Esophagus muscularis mucosa (tissue), 4 donors: ENCODE results near the gene MID1. TPM values are rescaled to one million over a fixed set of nuclear protein-coding genes. Genes with fewer than 3 reads are reported as not detected.

ENCODE experiments used
- DNase-seq: peaks from one replicate; pipeline ENCODE4 v3.0.0-alpha.2; 2017; ENCODE audit errors: extremely low spot score
- H3K27ac ChIP-seq, 4 donors: fragments of 200-600 bp; sonication (generic); replicated peaks in 1 of 4; 1 replicate in 3 of 4; 2 replicates in 1 of 4; pipeline ENCODE4 v1.5.1; 2016 to 2019; ENCODE audit warnings: mild to moderate bottlenecking in 1 of 4
- H3K27me3 ChIP-seq, 4 donors: fragments of 200-600 bp; sonication (generic); one replicate each; pipeline versions ENCODE4 v1.5.1 to v1.6.0; 2016 to 2019
- H3K36me3 ChIP-seq, 4 donors: fragments of 200-600 bp; sonication (generic); one replicate each; pipeline ENCODE4 v1.5.1; 2016 to 2019
- H3K4me1 ChIP-seq, 4 donors: fragments of 200-600 bp; sonication (generic); one replicate each; pipeline ENCODE4 v1.5.1; 2016 to 2019
- H3K4me3 ChIP-seq, 4 donors: fragments of 200-600 bp; sonication (generic); 1 replicate in 2 of 4; 2 replicates in 2 of 4; pipeline ENCODE4 v1.5.1; 2016 to 2019; ENCODE audit warnings: mild to moderate bottlenecking in 4 of 4, moderate library complexity in 1 of 4
- H3K9me3 ChIP-seq, 4 donors: fragments of 200-600 bp; sonication (generic); 1 replicate in 3 of 4; 2 replicates in 1 of 4; pipeline ENCODE4 v1.5.1; 2016 to 2019
- EP300 ChIP-seq: sonication (generic); formaldehyde crosslinking; IDR thresholded peaks from one replicate; pipeline ENCODE4 v1.6.1; 2017; ENCODE audit warnings: antibody characterized with exemption
- POLR2A ChIP-seq: fragments of 450-650 bp; IDR thresholded peaks from one replicate; pipeline ENCODE4 v1.6.1; 2017; ENCODE audit warnings: antibody characterized with exemption, moderate library complexity, mild to moderate bottlenecking, low read depth
- POLR2AphosphoS5 ChIP-seq, 2 donors: sonication (generic); formaldehyde crosslinking; IDR thresholded peaks; one replicate each; pipeline ENCODE4 v1.6.1; 2017; ENCODE audit warnings: antibody characterized with exemption in 2 of 2
- WGBS: methylation state at CpG from one replicate; pipeline ENCODE4 v1.1.5; 2018; 5-methylcytosine and 5-hydroxymethylcytosine counted together
- intact Hi-C: fragments of 100-400 bp; cut with DNase I; formaldehyde crosslinking; loops from one replicate; pipeline ENCODE4 v1.15.1; 2023
- total RNA-seq, 4 donors: library from RNA; depleted of rRNA; stranded (reverse); fragments of >200 nt; gene quantifications; one replicate each; pipeline versions ENCODE4 v1.1.0 to v1.2.1, GENCODE V29; 2016
- TF ChIP-seq, protein P1 (sequence below), 3 experiments: fragments of 200-600 bp in 2 of 3; fragments of 450-650 bp in 1 of 3; sonication (generic) in 2 of 3; IDR thresholded peaks; one replicate each; pipeline ENCODE4 v1.5.1; 2017 to 2019; ENCODE audit warnings: antibody characterized with exemption in 3 of 3, mild to moderate bottlenecking in 2 of 3, moderate library complexity in 1 of 3

Gene MID1
- total RNA-seq, 4 donors from 2014 or later: 11.2 to 22.0 (median 16.2) TPM

DNA sequence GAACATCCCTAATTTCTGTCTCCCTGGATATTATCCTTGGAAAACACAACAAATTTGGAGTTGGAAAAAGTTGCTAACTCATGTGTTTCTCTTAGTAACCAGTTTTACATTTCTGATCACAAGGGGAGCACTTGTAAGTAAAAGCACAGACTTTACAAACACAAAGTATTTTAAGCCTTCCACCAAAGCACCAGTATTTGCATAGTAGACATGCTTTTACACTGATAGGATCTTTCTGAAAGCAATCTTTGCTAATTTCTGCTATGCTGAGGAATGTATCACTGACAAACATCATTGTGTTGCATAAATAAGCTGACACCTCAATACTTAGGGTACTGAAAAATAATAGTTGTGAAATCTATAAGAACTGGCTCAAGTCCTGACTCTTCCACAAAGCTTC is 100.6 kb downstream of the MID1 start:
- intact Hi-C loops: no loop called here
- TF ChIP-seq EP300: no peak
- TF ChIP-seq, protein P1, sequence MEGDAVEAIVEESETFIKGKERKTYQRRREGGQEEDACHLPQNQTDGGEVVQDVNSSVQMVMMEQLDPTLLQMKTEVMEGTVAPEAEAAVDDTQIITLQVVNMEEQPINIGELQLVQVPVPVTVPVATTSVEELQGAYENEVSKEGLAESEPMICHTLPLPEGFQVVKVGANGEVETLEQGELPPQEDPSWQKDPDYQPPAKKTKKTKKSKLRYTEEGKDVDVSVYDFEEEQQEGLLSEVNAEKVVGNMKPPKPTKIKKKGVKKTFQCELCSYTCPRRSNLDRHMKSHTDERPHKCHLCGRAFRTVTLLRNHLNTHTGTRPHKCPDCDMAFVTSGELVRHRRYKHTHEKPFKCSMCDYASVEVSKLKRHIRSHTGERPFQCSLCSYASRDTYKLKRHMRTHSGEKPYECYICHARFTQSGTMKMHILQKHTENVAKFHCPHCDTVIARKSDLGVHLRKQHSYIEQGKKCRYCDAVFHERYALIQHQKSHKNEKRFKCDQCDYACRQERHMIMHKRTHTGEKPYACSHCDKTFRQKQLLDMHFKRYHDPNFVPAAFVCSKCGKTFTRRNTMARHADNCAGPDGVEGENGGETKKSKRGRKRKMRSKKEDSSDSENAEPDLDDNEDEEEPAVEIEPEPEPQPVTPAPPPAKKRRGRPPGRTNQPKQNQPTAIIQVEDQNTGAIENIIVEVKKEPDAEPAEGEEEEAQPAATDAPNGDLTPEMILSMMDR (IDR thresholded peaks at IDR 0.05): no peak
- TF ChIP-seq POLR2AphosphoS5 (IDR thresholded peaks at IDR 0.05): no peak
- no peak for TF ChIP-seq POLR2A
- Histone ChIP-seq H3K9me3 (no peaks in the 10 kb centered on the region), H3K36me3 (peaks cover 0 to 5% (median 1%) of the 10 kb centered on the region in 4 donors), H3K27me3 (no peaks in the 10 kb centered on the region), H3K4me1 (peaks cover 0 to 19% (median 12%) of the 10 kb centered on the region in 4 donors), H3K4me3 (no peak overlapping the region), H3K27ac (no peak overlapping the region)
- DNase-seq: no peak

DNA sequence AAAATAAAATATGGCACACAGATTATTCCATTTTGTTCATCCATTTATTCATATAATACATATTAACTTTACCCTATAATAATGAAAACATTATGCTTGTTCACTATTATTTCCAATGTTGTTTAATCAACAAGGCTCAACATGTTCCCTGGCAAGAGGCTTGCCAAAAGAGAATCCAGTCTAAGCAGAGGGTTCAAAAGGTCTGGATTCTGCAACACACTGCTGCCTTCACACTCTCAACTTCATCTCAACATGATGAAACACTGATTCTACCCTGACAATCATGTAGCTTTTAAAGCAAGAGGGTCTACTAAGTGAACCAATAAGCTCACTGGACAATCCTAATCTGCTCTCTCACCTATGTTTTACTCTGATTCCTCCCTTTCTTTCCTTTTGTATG is 101.1 kb downstream of the MID1 start:
- peaks cover 0 to 5% (median 1%) of the 10 kb centered on the region in 4 donors for H3K36me3 ChIP-seq
- H3K4me3 ChIP-seq: no peak overlapping the region
- H3K27ac ChIP-seq: no peak overlapping the region
- no peaks in the 10 kb centered on the region for H3K27me3 ChIP-seq
- intact Hi-C loops: no loop called here
- TF ChIP-seq POLR2A: no peak
- TF ChIP-seq EP300: no peak
- TF ChIP-seq, protein P1 (IDR thresholded peaks at IDR 0.05): no peak
- H3K9me3 ChIP-seq: no peaks in the 10 kb centered on the region
- peaks cover 0 to 24% (median 15%) of the 10 kb centered on the region in 4 donors for H3K4me1 ChIP-seq
- no peak for DNase-seq

DNA sequence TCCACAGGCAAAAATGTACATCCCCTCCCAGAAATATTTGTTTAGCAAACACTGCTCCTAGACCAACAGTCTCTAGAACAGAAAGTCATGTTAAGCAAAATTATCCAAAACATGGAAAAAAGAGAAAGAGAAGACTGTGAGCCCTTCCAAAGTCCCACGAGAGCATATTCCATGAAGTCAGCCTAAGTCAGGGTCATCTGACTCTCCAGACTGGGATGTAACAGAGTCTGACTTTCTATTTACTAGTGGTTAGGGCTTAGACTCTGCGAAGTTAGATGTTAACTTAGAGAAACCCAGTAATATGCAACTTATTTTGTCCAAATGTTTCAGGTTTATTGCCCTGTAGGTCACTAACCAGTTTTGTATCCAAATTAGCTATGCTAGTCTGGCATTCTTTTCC is 102.3 kb downstream of the MID1 start:
- no peak for DNase-seq
- H3K36me3 ChIP-seq: peaks cover 0 to 5% (median 1%) of the 10 kb centered on the region in 4 donors
- no peak for TF ChIP-seq POLR2A
- TF ChIP-seq POLR2AphosphoS5 (IDR thresholded peaks at IDR 0.05): no peak
- peaks cover 0 to 32% (median 15%) of the 10 kb centered on the region in 4 donors for H3K4me1 ChIP-seq
- no peak overlapping the region for H3K27ac ChIP-seq
- no peaks in the 10 kb centered on the region for H3K27me3 ChIP-seq
- no peaks in the 10 kb centered on the region for H3K9me3 ChIP-seq
- H3K4me3 ChIP-seq: no peak overlapping the region
- 55% methylated on average over 2 of the region's 2 CpGs for WGBS
- intact Hi-C loops: no loop called here

DNA sequence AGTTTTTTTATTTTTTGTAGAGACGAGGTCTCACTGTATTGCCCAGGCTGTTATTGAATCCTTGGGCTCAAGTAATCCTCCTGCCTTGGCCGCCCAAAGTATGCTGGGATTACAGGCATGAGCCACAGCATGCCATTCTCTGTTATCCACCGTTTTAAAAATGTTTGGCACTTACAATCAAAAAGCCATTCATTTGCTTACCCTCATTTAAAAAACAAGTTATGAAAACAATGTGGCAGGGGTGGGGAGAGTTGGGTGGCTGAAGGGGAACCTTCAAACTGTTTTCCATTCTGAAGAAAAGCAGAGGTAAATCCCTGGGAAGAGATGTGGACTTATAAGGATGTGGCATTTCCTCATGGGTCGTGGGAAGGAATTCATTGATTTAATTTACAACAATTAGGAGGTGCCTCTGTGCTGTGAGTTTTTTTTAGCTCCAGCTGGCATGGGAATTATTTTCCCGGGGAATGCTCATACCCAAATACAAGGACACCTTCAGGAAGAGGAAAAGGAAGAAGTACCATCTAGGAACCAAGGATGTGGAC is 103.5 kb downstream of the MID1 start:
- WGBS: 52% methylated on average over 5 of the region's 5 CpGs
- intact Hi-C loops: no loop called here
- H3K36me3 ChIP-seq: peaks cover 0 to 3% (median under 1%) of the 10 kb centered on the region in 4 donors
- no peak overlapping the region for H3K4me3 ChIP-seq
- H3K9me3 ChIP-seq: no peaks in the 10 kb centered on the region
- H3K4me1 ChIP-seq: peaks cover 0 to 32% (median 15%) of the 10 kb centered on the region in 4 donors
- H3K27ac ChIP-seq: no peak overlapping the region
- no peak for DNase-seq
- TF ChIP-seq, protein P1 (IDR thresholded peaks at IDR 0.05): no peak
- TF ChIP-seq POLR2AphosphoS5 (IDR thresholded peaks at IDR 0.05) (no peak), EP300 (no peak), POLR2A (no peak)
- H3K27me3 ChIP-seq: no peaks in the 10 kb centered on the region

GRCh38 chrX:10514891-10515290 is 105.5 kb downstream of the MID1 start:
- no peak overlapping the region for H3K4me3 ChIP-seq
- intact Hi-C loops: no loop called here
- H3K27me3 ChIP-seq: no peaks in the 10 kb centered on the region
- H3K27ac ChIP-seq: peak overlapping the region in 3 of 4 donors; percentile 16 to 55 (median 41)
- H3K4me1 ChIP-seq: peaks cover 0 to 32% (median 15%) of the 10 kb centered on the region in 4 donors
- WGBS: 36% methylated on average over 6 of the region's 6 CpGs
- DNase-seq: no peak
- H3K36me3 ChIP-seq: no peaks in the 10 kb centered on the region
- H3K9me3 ChIP-seq: no peaks in the 10 kb centered on the region
- peak in 1 of 2 donors; percentile 6 for TF ChIP-seq POLR2AphosphoS5 (IDR thresholded peaks at IDR 0.05)
- TF ChIP-seq, protein P1 (IDR thresholded peaks at IDR 0.05): no peak
